Breast epithelium (tissue), 3 donors: ENCODE measurements around the gene RNF7.

Experiments
- CTCF ChIP-seq, 3 donors: fragments of 450-650 bp; IDR thresholded peaks; one replicate each; pipeline ENCODE4 v1.5.1; 2016 to 2017; ENCODE audit warnings: antibody characterized with exemption in 3 of 3, mild to moderate bottlenecking in 3 of 3, moderate library complexity in 3 of 3
- POLR2A ChIP-seq: fragments of 450-650 bp; IDR thresholded peaks from one replicate; pipeline ENCODE4 v1.6.1; 2016; ENCODE audit warnings: antibody characterized with exemption, mild to moderate bottlenecking, moderate library complexity
- POLR2AphosphoS5 ChIP-seq, 3 donors: sonication (generic); formaldehyde crosslinking; IDR thresholded peaks; one replicate each; pipeline ENCODE4 v1.6.1; 2017; ENCODE audit warnings: antibody characterized with exemption in 3 of 3

DNA sequence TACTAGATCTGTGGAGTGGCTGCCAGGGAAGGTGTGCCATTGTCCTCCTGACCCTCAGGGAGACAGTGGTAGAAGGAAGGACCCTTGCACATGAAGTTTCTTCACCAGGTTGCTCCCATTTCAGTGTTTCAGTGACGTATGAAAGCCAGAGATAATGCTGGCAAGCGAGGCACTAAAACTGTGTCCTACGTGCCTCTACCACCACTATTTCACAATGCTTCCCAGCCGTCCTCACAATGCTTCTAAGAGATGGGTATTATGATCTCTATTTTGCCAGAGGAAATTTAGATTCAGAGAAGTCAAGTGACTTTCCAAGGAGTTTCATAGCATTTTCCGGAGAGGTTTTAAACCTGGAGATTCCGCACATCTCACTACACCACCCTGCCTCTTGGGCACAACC is 28.0 kb upstream of the RNF7 start:
- TF ChIP-seq CTCF (IDR thresholded peaks at IDR 0.05) (no peak), POLR2A (no peak), POLR2AphosphoS5 (IDR thresholded peaks at IDR 0.05) (no peak)
